Measurements from ENCODE around the gene IRS2.

DNA sequence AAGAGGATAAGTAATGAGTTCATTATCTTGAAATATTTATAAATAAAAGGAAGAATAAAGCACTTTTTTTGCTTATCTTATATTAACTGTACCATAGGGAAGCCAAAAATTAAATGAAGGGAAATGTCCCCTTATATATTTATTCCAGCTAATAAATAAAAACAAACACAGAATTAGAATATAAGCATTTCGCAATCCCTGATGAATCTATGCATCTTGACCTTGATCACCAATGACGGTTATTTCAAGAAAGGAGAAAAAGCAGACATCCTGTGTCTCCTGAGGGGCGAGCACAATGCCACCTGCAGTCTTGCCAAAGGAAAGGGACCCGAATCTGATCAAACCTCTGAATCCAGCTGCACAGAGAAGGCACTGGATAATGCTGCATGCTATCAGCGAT, 29.3 kb upstream of the IRS2 start:
- TF ChIP-seq SP2 (IDR thresholded peaks at IDR 0.05; ENCODE audit: low read length), result no peak
- TF ChIP-seq, protein P1, sequence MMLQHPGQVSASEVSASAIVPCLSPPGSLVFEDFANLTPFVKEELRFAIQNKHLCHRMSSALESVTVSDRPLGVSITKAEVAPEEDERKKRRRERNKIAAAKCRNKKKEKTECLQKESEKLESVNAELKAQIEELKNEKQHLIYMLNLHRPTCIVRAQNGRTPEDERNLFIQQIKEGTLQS (IDR thresholded peaks at IDR 0.05; ENCODE audit: insufficient read depth, low read depth, low read length), result no peak
- no peak for TF ChIP-seq CBX5 (IDR thresholded peaks at IDR 0.05; ENCODE audit: low read depth, low read length)
- no peak for TF ChIP-seq JUN (IDR thresholded peaks at IDR 0.05; ENCODE audit: low read depth, low read length)
- TF ChIP-seq EP300 (IDR thresholded peaks at IDR 0.05; ENCODE audit: borderline replicate concordance in 1 of 2, low read depth in 2 of 2, low read length in 2 of 2), result no peak
- no peak for TF ChIP-seq RFX5 (IDR thresholded peaks at IDR 0.05; ENCODE audit: borderline replicate concordance, low read depth, low read length)
- TF ChIP-seq JUND (IDR thresholded peaks at IDR 0.05; ENCODE audit: low read length), result no peak
- TF ChIP-seq, protein P2, sequence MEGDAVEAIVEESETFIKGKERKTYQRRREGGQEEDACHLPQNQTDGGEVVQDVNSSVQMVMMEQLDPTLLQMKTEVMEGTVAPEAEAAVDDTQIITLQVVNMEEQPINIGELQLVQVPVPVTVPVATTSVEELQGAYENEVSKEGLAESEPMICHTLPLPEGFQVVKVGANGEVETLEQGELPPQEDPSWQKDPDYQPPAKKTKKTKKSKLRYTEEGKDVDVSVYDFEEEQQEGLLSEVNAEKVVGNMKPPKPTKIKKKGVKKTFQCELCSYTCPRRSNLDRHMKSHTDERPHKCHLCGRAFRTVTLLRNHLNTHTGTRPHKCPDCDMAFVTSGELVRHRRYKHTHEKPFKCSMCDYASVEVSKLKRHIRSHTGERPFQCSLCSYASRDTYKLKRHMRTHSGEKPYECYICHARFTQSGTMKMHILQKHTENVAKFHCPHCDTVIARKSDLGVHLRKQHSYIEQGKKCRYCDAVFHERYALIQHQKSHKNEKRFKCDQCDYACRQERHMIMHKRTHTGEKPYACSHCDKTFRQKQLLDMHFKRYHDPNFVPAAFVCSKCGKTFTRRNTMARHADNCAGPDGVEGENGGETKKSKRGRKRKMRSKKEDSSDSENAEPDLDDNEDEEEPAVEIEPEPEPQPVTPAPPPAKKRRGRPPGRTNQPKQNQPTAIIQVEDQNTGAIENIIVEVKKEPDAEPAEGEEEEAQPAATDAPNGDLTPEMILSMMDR (IDR thresholded peaks at IDR 0.05; ENCODE audit: control extremely low read depth in 1 of 3, insufficient read depth in 1 of 3, low read depth in 1 of 3, low read length in 3 of 3), result no peak

Measured in H1 (cell line).